SK-N-SH (cell line): ENCODE data around the gene SLC7A6OS. TPM values are rescaled to one million over a fixed set of nuclear protein-coding genes. Genes with fewer than 3 reads are reported as not detected.

Experiments used
- CTCF ChIA-PET: fragments of 300-600, 350-600 bp; formaldehyde crosslinking; extraction: SDS; loops from one replicate; lab custom pipeline; 2021; lab: Yijun Ruan, JAX
- POLR2A ChIA-PET: fragments of 350-600 bp; sonication (Branson Sonifier 250); formaldehyde crosslinking; extraction: SDS; loops from one replicate; lab custom pipeline; 2020; ENCODE audit warnings: antibody characterized with exemption, inconsistent platforms; lab: Yijun Ruan, JAX
- DNase-seq: peaks from one replicate; pipeline ENCODE4 v3.0.0; 2012
- H2AFZ ChIP-seq: fragments of 200-600 bp; sonication (generic); 2 replicates; pipeline ENCODE4 v1.8.1; 2016; ENCODE audit warnings: antibody characterized with exemption, mild to moderate bottlenecking, low read depth
- H3F3A ChIP-seq: fragments of 200-600 bp; sonication (generic); replicated peaks from 2 replicates; pipeline ENCODE3; 2016; ENCODE audit warnings: antibody characterized with exemption, mild to moderate bottlenecking; ENCODE audit not compliant: insufficient read depth
- H3K27ac ChIP-seq, 2 experiments: fragments of 200-500 bp in 1 of 2; fragments of 200-600 bp in 1 of 2; sonication (Bioruptor generic) in 1 of 2; sonication (generic), shearing (Covaris generic) in 1 of 2; 2 replicates each; pipeline versions ENCODE4 v1.5.1 to v1.6.1; 2014 to 2016; ENCODE audit warnings: low read depth in 2 of 2, inconsistent platforms in 1 of 2, low read length in 1 of 2, mild to moderate bottlenecking in 1 of 2, mixed read lengths in 1 of 2
- H3K27me3 ChIP-seq: fragments of 200-600 bp; sonication (generic), shearing (Covaris generic); 2 replicates; pipeline ENCODE4 v1.6.1; 2016; ENCODE audit warnings: mixed run types; ENCODE audit not compliant: insufficient read depth
- H3K36me3 ChIP-seq, 2 experiments: fragments of 200-500 bp in 1 of 2; fragments of 200-600 bp in 1 of 2; sonication (Bioruptor generic) in 1 of 2; sonication (generic) in 1 of 2; replicated peaks in 1 of 2; 2 replicates each; pipeline versions ENCODE3 to v1.5.1; 2014 to 2016; ENCODE audit warnings: low read length in 1 of 2, mild to moderate bottlenecking in 1 of 2; ENCODE audit not compliant: insufficient read depth in 2 of 2, control insufficient read depth in 1 of 2
- H3K4me1 ChIP-seq, 2 experiments: fragments of 200-500 bp in 1 of 2; fragments of 200-600 bp in 1 of 2; sonication (Bioruptor generic) in 1 of 2; sonication (generic), shearing (Covaris generic) in 1 of 2; 2 replicates each; pipeline versions ENCODE4 v1.5.1 to v1.6.1; 2014 to 2016; ENCODE audit warnings: low read depth in 1 of 2, low read length in 1 of 2, mixed run types in 1 of 2; ENCODE audit not compliant: insufficient read depth in 2 of 2, control insufficient read depth in 1 of 2
- H3K4me2 ChIP-seq: fragments of 200-600 bp; sonication (generic), shearing (Covaris generic); 2 replicates; pipeline ENCODE4 v1.6.1; 2017; ENCODE audit warnings: mixed run types
- H3K4me3 ChIP-seq, 2 experiments: fragments of 200-500 bp in 1 of 2; fragments of 200-600 bp in 1 of 2; sonication (Bioruptor generic) in 1 of 2; sonication (generic), shearing (Covaris generic) in 1 of 2; 2 replicates each; pipeline versions ENCODE4 v1.5.1 to v1.8.1; 2014 to 2016; ENCODE audit warnings: low read depth in 2 of 2, inconsistent platforms in 1 of 2, low read length in 1 of 2, mild to moderate bottlenecking in 1 of 2, mixed read lengths in 1 of 2, moderate library complexity in 1 of 2
- H3K79me2 ChIP-seq: fragments of 200-600 bp; sonication (generic); 2 replicates; pipeline ENCODE4 v1.8.1; 2017; ENCODE audit warnings: mild to moderate bottlenecking; ENCODE audit not compliant: insufficient read depth
- H3K9ac ChIP-seq: fragments of 200-600 bp; sonication (generic); 2 replicates; pipeline ENCODE4 v1.6.1; 2017; ENCODE audit warnings: mixed run types
- H3K9me2 ChIP-seq: fragments of 200-600 bp; sonication (generic); 2 replicates; pipeline ENCODE4 v1.6.1; 2017; ENCODE audit warnings: mixed run types
- H3K9me3 ChIP-seq: fragments of 200-600 bp; sonication (generic); 2 replicates; pipeline ENCODE4 v1.6.1; 2017; ENCODE audit warnings: mixed run types, mild to moderate bottlenecking, moderate library complexity
- H4K20me1 ChIP-seq: fragments of 200-600 bp; sonication (generic); 2 replicates; pipeline ENCODE4 v1.6.1; 2017; ENCODE audit warnings: mild to moderate bottlenecking, mixed run types; ENCODE audit not compliant: insufficient read depth
- CHD2 ChIP-seq: fragments of 150-350 bp; IDR thresholded peaks from 2 replicates; pipeline ENCODE4 v1.6.1; 2018; ENCODE audit warnings: low read length; ENCODE audit not compliant: partially characterized antibody
- CTCF ChIP-seq: fragments of 200-600 bp; sonication (generic); IDR thresholded peaks from 2 replicates; pipeline ENCODE4 v1.6.1; 2017; ENCODE audit warnings: antibody characterized with exemption, mild to moderate bottlenecking, moderate library complexity
- EP300 ChIP-seq, 2 experiments: IDR thresholded peaks; 2 replicates each; pipeline versions ENCODE4 v1.4.0 to v1.6.1; 2012; ENCODE audit warnings: borderline replicate concordance in 1 of 2, low read depth in 1 of 2, low read length in 1 of 2
- EZH2phosphoT487 ChIP-seq: fragments of 200-600 bp; sonication (generic); IDR thresholded peaks from 2 replicates; pipeline ENCODE4 v1.6.1; 2017; ENCODE audit warnings: low read depth, mixed run types, mild to moderate bottlenecking, antibody characterized with exemption, moderate library complexity, borderline replicate concordance
- FOSL2 ChIP-seq: IDR thresholded peaks from 2 replicates; pipeline ENCODE4 v1.4.0; 2012; ENCODE audit warnings: low read depth, mild to moderate bottlenecking, moderate library complexity, borderline replicate concordance
- FOXM1 ChIP-seq: IDR thresholded peaks from 2 replicates; pipeline ENCODE4 v1.4.0; 2012; ENCODE audit warnings: low read depth, mild to moderate bottlenecking
- GABPA ChIP-seq: IDR thresholded peaks from 2 replicates; pipeline ENCODE4 v1.4.0; 2012; ENCODE audit warnings: low read depth, mild to moderate bottlenecking
- MEF2A ChIP-seq: IDR thresholded peaks from 2 replicates; pipeline ENCODE4 v1.4.0; 2012; ENCODE audit warnings: low read depth, borderline replicate concordance
- NFIC ChIP-seq: IDR thresholded peaks from 2 replicates; pipeline ENCODE4 v1.4.0; 2012; ENCODE audit warnings: borderline replicate concordance
- POLR2AphosphoS5 ChIP-seq: IDR thresholded peaks from 2 replicates; pipeline ENCODE4 v1.6.1; 2012; ENCODE audit warnings: low read depth, low read length
- RAD21 ChIP-seq: IDR thresholded peaks from 2 replicates; pipeline ENCODE4 v1.6.1; 2012; ENCODE audit warnings: mild to moderate bottlenecking, low read length
- RCOR1 ChIP-seq: fragments of 150-350 bp; IDR thresholded peaks from 2 replicates; pipeline ENCODE4 v1.6.1; 2017; ENCODE audit warnings: antibody characterized with exemption, low read length
- REST ChIP-seq: IDR thresholded peaks from 2 replicates; pipeline ENCODE4 v1.6.1; 2012; ENCODE audit warnings: mild to moderate bottlenecking, low read depth, low read length, moderate library complexity
- RXRA ChIP-seq: IDR thresholded peaks from 2 replicates; pipeline ENCODE4 v1.4.0; 2012; ENCODE audit warnings: low read depth, mild to moderate bottlenecking, borderline replicate concordance
- SMC3 ChIP-seq: IDR thresholded peaks from 2 replicates; pipeline ENCODE4 v1.6.1; 2012; ENCODE audit warnings: low read depth, low read length, improper control_type of control experiment
- TAF1 ChIP-seq: IDR thresholded peaks from 2 replicates; pipeline ENCODE4 v1.6.1; 2012; ENCODE audit warnings: low read depth, mild to moderate bottlenecking, low read length, moderate library complexity, borderline replicate concordance
- TCF12 ChIP-seq: IDR thresholded peaks from 2 replicates; pipeline ENCODE4 v1.4.0; 2012
- USF1 ChIP-seq: IDR thresholded peaks from 2 replicates; pipeline ENCODE4 v1.4.0; 2012; ENCODE audit warnings: low read depth, borderline replicate concordance
- USF2 ChIP-seq: fragments of 150-350 bp; IDR thresholded peaks from 2 replicates; pipeline ENCODE4 v1.6.1; 2017; ENCODE audit warnings: antibody characterized with exemption, low read length, low read depth, borderline replicate concordance
- YY1 ChIP-seq: IDR thresholded peaks from 2 replicates; pipeline ENCODE4 v1.4.0; 2012; ENCODE audit warnings: low read depth, mild to moderate bottlenecking
- WGBS: methylation state at CpG from one replicate; pipeline ENCODE4 v1.1.6; 2017; ENCODE audit warnings: low lambda C conversion rate; 5-methylcytosine and 5-hydroxymethylcytosine counted together
- polyA plus RNA-seq, 3 experiments: library from polyadenylated mRNA; depleted of rRNA; stranded (reverse); fragments of >200 nt; gene quantifications; 2 replicates each; pipeline ENCODE4 v1.2.3, GENCODE V29; 2012

Gene SLC7A6OS
- polyA plus RNA-seq, 1 of the 3 experiments (the other 2 are of a cell fraction) = 6.6 TPM

- POLR2A ChIA-PET = interaction anchor here (1.6 kb wide), 1 partner anchor 32 kb away, joined by 3 read pairs; the partner anchor contains the start of gene SLC7A6
Measured at GRCh38 chr16:68296291-68296690, 14.5 kb downstream of the SLC7A6OS start.

GRCh38 chr16:68292425-68292824 is 18.3 kb downstream of the SLC7A6OS start:
- H3K4me1 ChIP-seq = no peaks in the 10 kb centered on the region
- no peaks in the 10 kb centered on the region for H3F3A ChIP-seq
- ChIA-PET CTCF (interaction anchor here (10.4 kb wide), 1 partner anchor 30 kb away, joined by 80 read pairs; the partner anchor contains the start of gene SLC7A6), POLR2A (interaction anchor here (1.1 kb wide), 1 partner anchor 19 kb away, joined by 3 read pairs; the partner anchor contains the start of genes PRMT7 and SLC7A6OS)
- no peak overlapping the region for H2AFZ ChIP-seq
- no peaks in the 10 kb centered on the region for H3K9me2 ChIP-seq
- peaks cover 37 to 40% of the 10 kb centered on the region in 2 experiments for H3K36me3 ChIP-seq
- H3K4me2 ChIP-seq = no peak overlapping the region
- no peaks in the 10 kb centered on the region for H3K27me3 ChIP-seq
- H3K79me2 ChIP-seq = no peaks in the 10 kb centered on the region
- DNase-seq = no peak
- H3K4me3 ChIP-seq = no peak overlapping the region
- H3K27ac ChIP-seq = no peak overlapping the region
- H3K9me3 ChIP-seq = no peaks in the 10 kb centered on the region
- no peak overlapping the region for H3K9ac ChIP-seq
- WGBS = 98% methylated on average over 5 of the region's 5 CpGs
- TF ChIP-seq FOSL2 (no peak), RCOR1 (no peak), USF1 (no peak), USF2 (no peak), POLR2AphosphoS5 (no peak), EZH2phosphoT487 (no peak), REST (no peak), CHD2 (no peak), RAD21 (no peak), EP300 (IDR thresholded peaks at IDR 0.05; ENCODE audit: borderline replicate concordance in 1 of 2, low read depth in 1 of 2, low read length in 1 of 2) (no peak), GABPA (no peak), TAF1 (no peak), TCF12 (no peak), CTCF (no peak), RXRA (no peak), YY1 (no peak), FOXM1 (no peak), NFIC (no peak), SMC3 (no peak)
- 0 out of 2 replicates have a peak, but pooled peaks cover 6% of the 10 kb centered on the region for H4K20me1 ChIP-seq

More at GRCh38 chr16:68296291-68296690, 14.5 kb downstream of the SLC7A6OS start:
- H3K79me2 ChIP-seq = no peaks in the 10 kb centered on the region
- no peaks in the 10 kb centered on the region for H3K9me2 ChIP-seq
- no peak for DNase-seq
- H3K9me3 ChIP-seq = no peaks in the 10 kb centered on the region
- H3K4me1 ChIP-seq = peaks cover 3 to 15% of the 10 kb centered on the region in 2 experiments; a peak in 3 of 4 replicates
- no peak overlapping the region for H3K27ac ChIP-seq
- WGBS = 93% methylated on average over 12 of the region's 12 CpGs
- TF ChIP-seq MEF2A = no peak
- H2AFZ ChIP-seq = no peak overlapping the region
- H3K9ac ChIP-seq = no peak overlapping the region
- CTCF ChIA-PET = interaction anchor here (1.1 to 2.9 kb wide), 3 partner anchors 8 to 35 kb away, joined by 3 to 12 read pairs (median 12); no protein-coding TSS in a partner anchor
- 0 out of 2 replicates have a peak, but pooled peaks cover 6% of the 10 kb centered on the region for H4K20me1 ChIP-seq
- H3K4me3 ChIP-seq = no peak overlapping the region
- no peak overlapping the region for H3K4me2 ChIP-seq
- peaks cover 15% of the 10 kb centered on the region for H3F3A ChIP-seq
- H3K27me3 ChIP-seq = no peaks in the 10 kb centered on the region
- H3K36me3 ChIP-seq = peaks cover 51 to 70% of the 10 kb centered on the region in 2 experiments
